Epithelial cell of esophagus (primary cell): Measurements from ENCODE around the gene AGBL5.
A peak's percentile ranks its signal among the peaks of the same experiment; 100 is the strongest.
"Not testable (repeated sequence)": the region's sequence is repeated elsewhere in the genome, so short reads cannot be mapped to it uniquely, and the experiment has no call there.

Experiments used
- DNase-seq: peaks from one replicate; pipeline ENCODE4 v3.0.0; 2010; ENCODE audit warnings: low read depth
- H3K4me3 ChIP-seq: 2 replicates; pipeline ENCODE4 v1.5.1; 2011; ENCODE audit warnings: mild to moderate bottlenecking, low read length, control low read depth
- TF ChIP-seq, protein P1 (sequence below): IDR thresholded peaks from 2 replicates; pipeline ENCODE4 v1.5.1; 2011; ENCODE audit warnings: low read depth, mild to moderate bottlenecking, low read length, control low read depth, inconsistent platforms; ENCODE audit not compliant: insufficient read depth; ENCODE audit errors: missing control alignments

AGBL5 gene

GRCh38 chr2:27102329-27102728 is 50.9 kb downstream of the AGBL5 start:
- no peak for DNase-seq
- TF ChIP-seq, protein P1, sequence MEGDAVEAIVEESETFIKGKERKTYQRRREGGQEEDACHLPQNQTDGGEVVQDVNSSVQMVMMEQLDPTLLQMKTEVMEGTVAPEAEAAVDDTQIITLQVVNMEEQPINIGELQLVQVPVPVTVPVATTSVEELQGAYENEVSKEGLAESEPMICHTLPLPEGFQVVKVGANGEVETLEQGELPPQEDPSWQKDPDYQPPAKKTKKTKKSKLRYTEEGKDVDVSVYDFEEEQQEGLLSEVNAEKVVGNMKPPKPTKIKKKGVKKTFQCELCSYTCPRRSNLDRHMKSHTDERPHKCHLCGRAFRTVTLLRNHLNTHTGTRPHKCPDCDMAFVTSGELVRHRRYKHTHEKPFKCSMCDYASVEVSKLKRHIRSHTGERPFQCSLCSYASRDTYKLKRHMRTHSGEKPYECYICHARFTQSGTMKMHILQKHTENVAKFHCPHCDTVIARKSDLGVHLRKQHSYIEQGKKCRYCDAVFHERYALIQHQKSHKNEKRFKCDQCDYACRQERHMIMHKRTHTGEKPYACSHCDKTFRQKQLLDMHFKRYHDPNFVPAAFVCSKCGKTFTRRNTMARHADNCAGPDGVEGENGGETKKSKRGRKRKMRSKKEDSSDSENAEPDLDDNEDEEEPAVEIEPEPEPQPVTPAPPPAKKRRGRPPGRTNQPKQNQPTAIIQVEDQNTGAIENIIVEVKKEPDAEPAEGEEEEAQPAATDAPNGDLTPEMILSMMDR = no peak
- H3K4me3 ChIP-seq = no peak overlapping the region

DNA sequence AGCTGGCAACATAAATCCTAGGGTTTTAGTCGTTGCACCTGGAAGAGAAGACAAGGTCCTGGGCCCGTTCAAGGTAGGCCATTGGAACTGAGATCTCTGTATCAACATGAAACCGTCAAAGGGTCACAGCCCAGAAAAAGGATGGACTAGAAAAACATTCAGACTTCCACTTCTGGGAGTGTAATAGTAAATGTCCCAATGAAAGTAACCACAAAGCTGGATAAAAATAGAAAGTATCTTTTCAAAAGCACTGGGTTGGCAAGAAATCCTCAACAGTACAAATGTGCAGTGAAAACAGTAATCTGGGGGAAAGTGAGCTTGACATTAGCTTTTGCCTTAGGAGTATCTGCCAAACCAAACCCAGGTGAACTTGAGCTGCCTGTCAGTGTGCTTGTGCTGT is 54.5 kb downstream of the AGBL5 start:
- DNase-seq = no peak
- H3K4me3 ChIP-seq = no peak overlapping the region
- TF ChIP-seq, protein P1 = no peak

- H3K4me3 ChIP-seq = no peak overlapping the region
- TF ChIP-seq, protein P1 = no peak
- no peak for DNase-seq
Measured at GRCh38 chr2:27108221-27108620, 56.8 kb downstream of the AGBL5 start.

DNA sequence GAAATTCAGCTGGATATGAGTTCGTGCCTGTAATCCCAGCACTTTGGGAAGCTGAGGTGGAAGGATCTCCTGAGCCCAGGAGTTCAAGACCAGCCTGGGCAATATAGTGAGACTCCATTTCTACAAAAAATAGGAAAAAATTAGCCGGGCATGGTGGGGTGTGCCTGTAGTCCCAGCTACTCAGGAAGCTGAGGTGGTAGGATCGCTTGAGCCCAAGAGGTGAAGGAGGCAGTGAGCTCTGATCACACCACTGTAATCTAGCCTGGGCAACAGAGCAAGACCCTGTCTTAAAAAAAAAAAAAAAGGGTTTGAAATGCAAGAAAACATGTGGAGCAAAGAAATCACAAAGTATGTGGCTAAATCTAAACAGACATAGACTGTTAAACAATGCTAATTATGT is 57.6 kb downstream of the AGBL5 start:
- H3K4me3 ChIP-seq = no peak overlapping the region
- TF ChIP-seq, protein P1 = no peak
- DNase-seq = no peak

- not testable (repeated sequence) for DNase-seq, H3K4me3 ChIP-seq
Measured at GRCh38 chr2:27110603-27111352, 59.3 kb downstream of the AGBL5 start.

DNA sequence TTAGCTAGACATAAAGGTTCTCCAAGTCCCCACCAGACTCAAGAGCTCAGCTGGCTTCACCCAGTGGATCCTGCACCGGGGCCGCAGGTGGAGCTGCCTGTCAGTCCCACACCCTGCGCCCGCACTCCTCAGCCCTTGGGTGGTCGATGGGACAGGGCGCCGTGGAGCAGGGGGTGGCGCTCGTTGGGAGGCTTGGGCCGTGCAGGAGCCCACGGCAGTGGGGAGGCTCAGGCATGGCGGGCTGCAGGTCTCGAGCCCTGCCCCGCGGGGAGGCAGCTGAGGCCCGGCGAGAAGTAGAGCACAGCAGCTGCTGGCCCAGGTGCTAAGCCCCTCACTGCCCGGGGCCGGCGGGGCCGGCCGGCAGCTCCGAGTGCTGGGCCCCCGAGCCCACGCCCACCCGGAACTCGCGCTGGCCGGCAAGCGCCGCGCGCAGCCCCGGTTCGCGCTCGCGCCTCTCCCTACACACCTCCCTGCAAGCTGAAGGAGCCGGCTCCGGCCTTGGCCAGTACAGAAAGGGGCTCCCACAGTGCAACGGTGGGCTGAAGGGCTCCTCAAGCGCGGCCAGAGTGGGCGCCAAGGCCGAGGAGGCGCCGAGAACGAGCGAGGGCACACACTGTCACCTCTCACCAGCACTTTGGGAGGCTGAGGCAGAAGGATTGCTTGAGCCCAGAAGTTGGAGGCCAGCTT is 60.1 kb downstream of the AGBL5 start:
- not testable (repeated sequence) for H3K4me3 ChIP-seq

GRCh38 chr2:27115519-27115918 is 64.1 kb downstream of the AGBL5 start:
- no peak overlapping the region for H3K4me3 ChIP-seq
- TF ChIP-seq, protein P1 = no peak
- DNase-seq = peak; percentile 16

More for the DNA sequence above, 60.1 kb downstream of the AGBL5 start:
- DNase-seq = not testable (repeated sequence)

DNA sequence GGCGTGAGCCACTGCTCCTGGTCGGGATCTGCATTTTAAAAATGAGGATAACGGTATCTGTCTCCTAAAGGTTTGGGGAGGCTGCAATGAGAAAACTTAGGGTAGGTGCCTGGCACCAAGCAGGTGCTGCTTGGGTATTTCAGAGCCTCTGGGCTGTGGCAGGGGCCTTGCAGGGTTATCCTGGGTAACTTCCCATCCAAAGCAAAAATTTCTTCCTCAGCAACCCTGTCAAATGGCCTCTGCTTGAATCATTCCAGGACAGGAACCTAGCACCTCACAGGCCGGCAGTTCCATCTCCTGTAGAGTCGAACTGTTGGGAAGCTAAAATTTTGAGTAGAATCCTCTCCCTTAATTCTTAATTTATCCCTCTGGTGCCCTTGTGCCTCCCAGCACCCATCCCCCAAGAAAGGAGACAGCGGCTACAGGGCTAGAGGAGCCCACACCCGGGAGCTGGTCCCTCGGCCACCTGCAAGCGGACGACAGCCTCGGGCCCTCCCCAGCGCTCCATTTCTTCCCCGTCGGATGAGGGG is 66.6 kb downstream of the AGBL5 start:
- H3K4me3 ChIP-seq = peak overlapping the region; percentile 52
- TF ChIP-seq, protein P1 = no peak
- no peak for DNase-seq
